ENCODE data around the gene CMTR2. TPM values are rescaled to one million over a fixed set of nuclear protein-coding genes. Genes with fewer than 3 reads are reported as not detected.
A peak's percentile ranks its signal among the peaks of the same experiment; 100 is the strongest.

The CMTR2 gene
- total and polyA plus RNA-seq, 12 donors: 7.8 to 34.1 (median 18.5) TPM

GRCh38 chr16:71250461-71251235, 38.6 kb downstream of the CMTR2 start:
- Histone ChIP-seq H3K36me3 (replicated peaks in 1 of 2) (no peaks in the 10 kb centered on the region), H3K9me3 (replicated peaks in 1 of 3) (no peaks in the 10 kb centered on the region), H3K4me3 (no peak overlapping the region), H3K4me1 (replicated peaks in 1 of 2) (no peaks in the 10 kb centered on the region), H3K27me3 (no peaks in the 10 kb centered on the region), H3K27ac (no peak overlapping the region)
- TF ChIP-seq POLR2A (IDR thresholded peaks at IDR 0.05): no peak
- TF ChIP-seq, protein P1, sequence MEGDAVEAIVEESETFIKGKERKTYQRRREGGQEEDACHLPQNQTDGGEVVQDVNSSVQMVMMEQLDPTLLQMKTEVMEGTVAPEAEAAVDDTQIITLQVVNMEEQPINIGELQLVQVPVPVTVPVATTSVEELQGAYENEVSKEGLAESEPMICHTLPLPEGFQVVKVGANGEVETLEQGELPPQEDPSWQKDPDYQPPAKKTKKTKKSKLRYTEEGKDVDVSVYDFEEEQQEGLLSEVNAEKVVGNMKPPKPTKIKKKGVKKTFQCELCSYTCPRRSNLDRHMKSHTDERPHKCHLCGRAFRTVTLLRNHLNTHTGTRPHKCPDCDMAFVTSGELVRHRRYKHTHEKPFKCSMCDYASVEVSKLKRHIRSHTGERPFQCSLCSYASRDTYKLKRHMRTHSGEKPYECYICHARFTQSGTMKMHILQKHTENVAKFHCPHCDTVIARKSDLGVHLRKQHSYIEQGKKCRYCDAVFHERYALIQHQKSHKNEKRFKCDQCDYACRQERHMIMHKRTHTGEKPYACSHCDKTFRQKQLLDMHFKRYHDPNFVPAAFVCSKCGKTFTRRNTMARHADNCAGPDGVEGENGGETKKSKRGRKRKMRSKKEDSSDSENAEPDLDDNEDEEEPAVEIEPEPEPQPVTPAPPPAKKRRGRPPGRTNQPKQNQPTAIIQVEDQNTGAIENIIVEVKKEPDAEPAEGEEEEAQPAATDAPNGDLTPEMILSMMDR (IDR thresholded peaks at IDR 0.05): no peak
- intact Hi-C loops (cut with DNase I): no loop called here
- WGBS, 4 donors: 78 to 92% (median 91%) methylated on average over 5 of the region's 5 CpGs
- no peak for DNase-seq

DNA sequence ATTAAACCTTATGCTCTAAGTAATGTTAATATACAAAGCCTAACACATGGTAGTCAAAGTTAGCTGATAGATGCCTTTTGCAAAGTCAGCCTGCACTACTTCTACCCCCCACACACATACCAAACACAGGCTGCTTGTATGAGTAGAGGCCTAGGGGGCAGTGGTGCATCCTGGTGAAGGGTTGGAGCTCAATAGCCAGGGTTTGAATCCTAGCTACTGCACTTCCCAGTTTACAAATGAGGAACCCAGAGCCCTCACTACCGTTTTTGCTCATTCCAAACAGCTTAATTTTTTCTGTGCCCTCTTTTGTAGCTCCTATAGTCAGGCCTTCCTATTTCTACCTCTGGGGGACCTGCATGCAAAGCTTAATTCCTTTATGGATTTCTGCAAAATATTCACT, 39.8 kb downstream of the CMTR2 start:
- H3K36me3 ChIP-seq (replicated peaks in 1 of 2): no peaks in the 10 kb centered on the region
- TF ChIP-seq POLR2A (IDR thresholded peaks at IDR 0.05): no peak
- TF ChIP-seq, protein P1 (IDR thresholded peaks at IDR 0.05): no peak
- no peak overlapping the region for H3K27ac ChIP-seq
- intact Hi-C loops (cut with DNase I): no loop called here
- H3K4me3 ChIP-seq: no peak overlapping the region
- peak in 1 of 7 donors; percentile 2 for DNase-seq
- no peaks in the 10 kb centered on the region for H3K4me1 ChIP-seq (replicated peaks in 1 of 2)
- WGBS, 4 donors: 10 to 33% (median 29%) methylated on average over 1 of the region's 1 CpG
- H3K27me3 ChIP-seq: no peaks in the 10 kb centered on the region
- H3K9me3 ChIP-seq (replicated peaks in 1 of 3): no peaks in the 10 kb centered on the region

DNA sequence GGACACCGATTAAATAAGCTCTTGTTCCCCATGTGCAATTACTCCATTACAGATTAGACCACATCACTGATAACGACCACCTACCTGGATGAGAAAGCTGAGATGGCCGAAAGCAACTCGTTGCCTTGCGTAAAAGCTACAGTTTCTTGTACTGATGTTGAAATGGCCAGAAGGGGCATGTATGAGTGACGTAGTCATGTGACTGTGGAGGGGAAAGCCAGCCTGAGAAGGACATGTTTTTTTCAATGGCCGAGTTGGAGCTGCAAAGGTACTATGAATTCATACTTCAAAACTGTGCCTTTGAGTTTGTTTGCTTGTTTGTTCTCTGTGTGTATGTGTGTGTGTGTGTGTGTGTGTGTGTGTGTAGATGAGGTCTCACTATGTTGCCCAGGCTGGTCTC, 41.7 kb downstream of the CMTR2 start:
- Histone ChIP-seq H3K9me3 (replicated peaks in 1 of 3) (no peaks in the 10 kb centered on the region), H3K4me3 (no peak overlapping the region), H3K27ac (no peak overlapping the region), H3K4me1 (replicated peaks in 1 of 2) (no peaks in the 10 kb centered on the region), H3K27me3 (no peaks in the 10 kb centered on the region), H3K36me3 (replicated peaks in 1 of 2) (no peaks in the 10 kb centered on the region)
- 74 to 91% (median 86%) methylated on average over 7 of the region's 7 CpGs for WGBS, 4 donors
- TF ChIP-seq POLR2A (IDR thresholded peaks at IDR 0.05): no peak
- no peak for DNase-seq
- intact Hi-C loops (cut with DNase I): no loop called here

- no peaks in the 10 kb centered on the region for H3K36me3 ChIP-seq (replicated peaks in 1 of 2)
- H3K4me3 ChIP-seq: no peak overlapping the region
- no peak overlapping the region for H3K27ac ChIP-seq
- no peaks in the 10 kb centered on the region for H3K27me3 ChIP-seq
- intact Hi-C loops (cut with DNase I): no loop called here
- no peaks in the 10 kb centered on the region for H3K4me1 ChIP-seq (replicated peaks in 1 of 2)
- H3K9me3 ChIP-seq (replicated peaks in 1 of 3): no peaks in the 10 kb centered on the region
- DNase-seq: no peak
- TF ChIP-seq, protein P1 (IDR thresholded peaks at IDR 0.05): no peak
- no peak for TF ChIP-seq POLR2A (IDR thresholded peaks at IDR 0.05)
Measured at GRCh38 chr16:71246309-71246708, 42.9 kb downstream of the CMTR2 start.

DNA sequence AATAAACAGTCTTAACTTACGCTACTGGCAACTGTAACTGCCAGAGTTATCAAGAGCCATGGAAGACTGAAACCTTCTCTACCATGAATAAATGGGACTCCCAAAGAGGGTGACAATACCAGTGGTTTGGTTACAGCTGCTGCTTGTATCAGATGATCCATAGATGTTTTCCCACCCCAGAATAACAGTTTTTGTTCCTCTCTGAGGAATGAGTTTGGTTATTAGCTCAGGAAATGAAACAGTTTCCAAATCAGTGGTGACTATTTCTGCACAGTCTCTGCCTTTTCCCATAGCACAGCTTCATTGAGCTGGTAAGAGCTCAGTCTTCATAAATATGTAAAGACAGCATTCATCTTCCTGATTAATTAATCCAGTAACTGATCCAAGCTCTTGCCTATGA, 44.7 kb downstream of the CMTR2 start:
- Histone ChIP-seq H3K27ac (no peak overlapping the region), H3K4me3 (no peak overlapping the region), H3K27me3 (no peaks in the 10 kb centered on the region), H3K36me3 (replicated peaks in 1 of 2) (no peaks in the 10 kb centered on the region), H3K9me3 (replicated peaks in 1 of 3) (no peaks in the 10 kb centered on the region), H3K4me1 (replicated peaks in 1 of 2) (no peaks in the 10 kb centered on the region)
- TF ChIP-seq POLR2A (IDR thresholded peaks at IDR 0.05): no peak
- TF ChIP-seq, protein P1 (IDR thresholded peaks at IDR 0.05): no peak
- intact Hi-C loops (cut with DNase I): no loop called here
- WGBS, 4 donors: 70 to 90% (median 89%) methylated on average over 1 of the region's 1 CpG
- no peak for DNase-seq
